Ecto neural progenitor cell (in vitro differentiated cells): ENCODE measurements around the gene DPYD.

ENCODE experiments used
- DNase-seq: peaks from one replicate; pipeline ENCODE4 v3.0.0-alpha.2; 2018; ENCODE audit warnings: low spot score

Gene DPYD

DNA sequence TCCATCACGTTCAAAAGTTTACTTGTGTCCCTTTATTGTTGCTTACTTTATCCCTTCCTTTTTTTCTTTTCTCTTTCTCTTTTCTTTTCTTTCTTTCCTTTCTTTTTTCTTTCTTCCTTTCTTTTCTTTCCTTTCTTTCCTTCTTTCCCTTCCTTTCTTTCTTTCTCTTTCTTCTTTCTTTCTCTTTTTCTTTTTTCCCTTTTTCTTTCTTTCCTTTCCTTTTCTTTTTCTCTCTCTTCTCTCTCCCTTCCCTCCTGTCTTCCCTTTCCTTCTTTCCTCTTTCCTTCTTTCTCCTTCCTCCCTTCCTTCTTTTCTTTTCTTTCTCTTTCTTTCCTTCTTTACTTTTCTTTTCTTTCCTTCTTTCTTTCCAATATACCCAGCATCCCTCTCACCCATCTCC is 391.2 kb downstream of the DPYD start:
- DNase-seq: no peak

GRCh38 chr1:97524211-97524610 is 396.6 kb downstream of the DPYD start:
- DNase-seq: no peak

DNA sequence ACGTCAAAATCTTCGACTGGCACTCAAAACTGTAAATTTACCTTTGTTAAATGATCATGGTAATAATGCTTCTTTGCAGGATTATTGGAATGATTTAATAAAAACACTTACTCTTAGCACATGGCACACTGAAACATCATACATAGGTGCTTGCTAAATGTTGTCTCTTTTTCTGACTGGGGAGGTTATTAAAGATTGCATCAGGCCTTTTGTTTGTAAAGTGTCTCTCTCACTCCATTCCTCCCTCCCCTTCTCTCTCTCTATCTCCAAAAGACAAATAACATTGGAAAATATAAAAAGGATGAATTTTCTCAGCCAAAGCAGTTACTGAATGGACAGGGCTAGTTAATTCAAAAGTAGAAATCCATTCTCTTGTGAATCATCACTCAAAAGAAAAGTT is 404.2 kb downstream of the DPYD start:
- DNase-seq: no peak

DNA sequence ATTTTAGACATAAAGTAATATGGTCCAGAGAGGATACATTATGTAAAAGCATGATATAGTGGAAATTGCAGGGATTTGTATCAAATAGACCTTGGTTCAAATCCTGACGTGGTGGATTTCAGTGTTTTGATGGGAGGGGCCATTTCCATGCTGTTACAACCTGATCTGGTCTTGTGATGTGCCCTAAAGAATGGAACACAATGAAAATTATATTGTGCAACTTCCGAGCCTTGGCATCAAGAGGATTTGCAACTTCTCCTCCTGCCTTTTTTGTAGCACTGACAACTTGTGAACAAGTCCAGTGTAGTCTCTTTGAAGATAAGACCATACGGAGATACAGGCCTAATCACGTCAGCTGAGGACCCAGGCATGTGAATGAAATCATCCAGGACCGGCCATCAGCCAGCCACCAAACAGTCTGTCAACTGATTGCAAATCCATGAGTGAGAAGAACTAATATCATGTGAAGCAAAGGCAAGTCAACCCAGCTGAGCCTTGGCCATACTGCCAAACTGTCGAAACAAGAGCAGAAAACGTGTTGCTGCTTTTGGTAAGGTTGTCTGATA is 412.1 kb downstream of the DPYD start:
- DNase-seq: no peak

DNA sequence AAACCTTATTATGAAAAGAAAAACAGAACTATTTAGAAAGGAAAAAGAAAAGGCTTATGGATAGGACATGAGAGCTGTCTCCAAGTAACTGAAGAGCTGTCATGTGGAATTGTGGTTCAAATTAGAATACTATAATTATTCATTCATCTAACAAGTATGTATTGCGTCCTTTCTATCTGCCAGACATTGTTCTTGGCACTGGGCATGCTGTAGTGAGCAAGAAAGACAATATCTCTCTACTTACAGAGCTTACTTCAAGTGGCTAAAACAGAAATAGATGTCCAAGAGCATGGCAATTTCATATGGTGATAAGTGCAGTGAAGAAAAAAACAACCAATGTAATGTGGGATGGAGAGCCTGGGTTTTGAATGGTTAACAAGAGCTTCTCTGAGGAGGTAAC is 413.0 kb downstream of the DPYD start:
- DNase-seq: no peak

DNA sequence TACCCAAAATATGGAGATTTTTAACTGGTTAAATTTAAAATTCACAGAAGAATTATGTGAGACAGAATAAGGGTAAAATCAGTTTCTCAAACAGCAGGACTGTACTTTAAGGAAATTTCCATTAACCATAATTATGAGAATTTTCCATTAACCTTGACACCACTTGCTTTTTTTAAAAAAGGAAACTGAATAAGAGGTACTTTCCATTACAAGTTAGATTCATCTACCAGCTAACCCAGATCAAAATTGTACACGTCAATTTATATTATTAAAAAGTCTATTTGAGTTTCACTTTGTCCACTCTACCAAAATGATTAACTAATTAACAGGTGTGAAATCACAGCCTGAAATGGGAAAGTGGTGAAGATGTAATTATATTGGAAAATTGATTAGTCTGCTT is 414.5 kb downstream of the DPYD start:
- no peak for DNase-seq

- no peak for DNase-seq
Measured at GRCh38 chr1:97505816-97506215, 415.0 kb downstream of the DPYD start.

DNA sequence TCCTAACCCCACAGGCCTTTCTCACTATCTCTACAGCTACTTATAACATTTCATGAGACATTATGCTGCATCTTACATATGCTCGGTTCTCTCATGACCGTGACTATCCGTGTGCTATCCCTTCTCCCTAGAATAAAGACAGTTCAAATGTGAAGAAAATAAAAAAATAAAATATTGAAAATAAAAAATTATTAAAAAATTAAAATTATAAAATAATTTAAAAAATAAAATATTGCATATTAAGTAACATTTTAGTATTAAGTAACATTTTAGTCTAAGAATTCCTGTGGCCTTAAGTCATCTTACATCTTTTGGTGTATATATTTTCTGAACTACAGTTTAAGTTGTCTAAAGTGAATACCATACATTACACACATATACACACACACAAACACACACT is 415.5 kb downstream of the DPYD start:
- no peak for DNase-seq

GRCh38 chr1:97502360-97502759 is 418.5 kb downstream of the DPYD start:
- no peak for DNase-seq

DNA sequence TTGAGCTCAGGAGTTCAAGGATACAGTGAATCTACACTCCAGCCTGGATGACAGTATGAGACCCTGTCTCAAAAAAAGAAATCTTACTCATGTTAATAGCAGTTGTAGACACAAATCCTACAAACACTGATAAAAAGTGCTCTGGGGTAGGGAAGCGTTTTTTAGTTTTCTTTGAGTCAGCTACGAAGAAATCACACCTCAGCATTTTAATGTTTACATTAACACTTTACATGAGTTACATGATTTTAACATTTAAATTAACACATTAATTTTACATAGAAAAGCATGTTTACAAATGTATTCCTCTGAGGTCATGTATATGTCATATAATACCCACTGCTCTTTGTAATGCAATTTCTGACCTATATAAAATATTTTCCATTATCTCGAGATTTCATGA is 419.2 kb downstream of the DPYD start:
- no peak for DNase-seq

DNA sequence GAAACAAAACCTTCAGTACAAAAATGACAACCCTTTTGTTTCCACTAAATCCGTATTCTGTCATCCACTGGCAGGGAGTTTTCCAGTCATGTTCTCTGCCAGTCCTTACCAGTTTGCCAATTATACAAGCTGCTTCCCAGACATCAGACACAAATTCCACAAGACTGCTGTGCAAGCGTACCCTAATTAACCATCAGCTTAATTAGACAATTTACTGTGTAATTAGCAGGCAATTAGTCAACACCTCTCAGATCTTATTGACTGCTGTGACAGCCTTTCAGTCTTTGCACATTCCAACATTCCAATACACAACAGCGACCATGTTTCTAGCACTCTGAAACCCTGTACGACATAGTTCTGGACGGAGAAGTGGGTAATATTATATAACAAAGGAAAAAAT is 420.1 kb downstream of the DPYD start:
- DNase-seq: no peak

DNA sequence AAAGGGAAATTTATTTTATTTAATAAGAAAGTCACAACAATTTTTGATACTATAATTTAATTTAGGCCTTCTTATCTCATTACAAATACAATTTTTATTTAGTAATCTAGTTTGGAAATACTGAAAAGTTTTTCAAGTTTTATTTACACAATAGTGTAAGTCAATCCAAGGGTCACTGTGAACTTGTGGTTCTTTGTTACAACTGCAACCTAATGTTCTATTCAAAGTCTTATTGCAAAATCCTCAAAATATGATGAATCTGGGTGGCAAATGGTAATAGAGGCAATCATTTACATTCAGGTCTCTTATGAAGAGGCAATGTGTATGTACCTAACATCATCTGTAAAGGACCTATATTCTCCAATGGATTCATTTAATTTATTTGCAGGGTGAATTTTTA is 421.2 kb downstream of the DPYD start:
- no peak for DNase-seq

- no peak for DNase-seq
Measured at GRCh38 chr1:97489834-97490233, 431.0 kb downstream of the DPYD start.

GRCh38 chr1:97488530-97488929 is 432.3 kb downstream of the DPYD start:
- DNase-seq: no peak

GRCh38 chr1:97482022-97482421 is 438.8 kb downstream of the DPYD start:
- no peak for DNase-seq

GRCh38 chr1:97467445-97467844 is 453.4 kb downstream of the DPYD start:
- no peak for DNase-seq

GRCh38 chr1:97464305-97464704 is 456.5 kb downstream of the DPYD start:
- DNase-seq: no peak

DNA sequence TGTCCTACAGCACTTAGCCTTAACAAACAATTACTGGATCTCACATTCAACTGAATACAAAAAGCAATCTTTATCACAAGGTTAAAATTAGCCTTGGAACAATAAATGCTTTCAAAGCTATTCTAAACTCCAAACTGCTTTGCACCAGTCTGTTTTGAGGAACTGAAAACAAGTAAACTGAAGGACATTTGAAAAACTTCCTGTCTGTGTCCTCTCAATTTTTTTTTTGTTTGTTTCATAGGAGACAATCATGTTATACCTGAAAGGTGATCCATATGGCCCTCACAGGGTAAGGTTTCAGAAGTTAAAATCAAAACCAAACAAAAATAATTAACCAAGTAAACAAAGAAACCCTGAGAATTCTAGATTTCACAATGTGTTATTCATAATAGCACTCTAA is 459.1 kb downstream of the DPYD start:
- no peak for DNase-seq

- DNase-seq: no peak
Measured at GRCh38 chr1:97457446-97458089, 463.3 kb downstream of the DPYD start.

DNA sequence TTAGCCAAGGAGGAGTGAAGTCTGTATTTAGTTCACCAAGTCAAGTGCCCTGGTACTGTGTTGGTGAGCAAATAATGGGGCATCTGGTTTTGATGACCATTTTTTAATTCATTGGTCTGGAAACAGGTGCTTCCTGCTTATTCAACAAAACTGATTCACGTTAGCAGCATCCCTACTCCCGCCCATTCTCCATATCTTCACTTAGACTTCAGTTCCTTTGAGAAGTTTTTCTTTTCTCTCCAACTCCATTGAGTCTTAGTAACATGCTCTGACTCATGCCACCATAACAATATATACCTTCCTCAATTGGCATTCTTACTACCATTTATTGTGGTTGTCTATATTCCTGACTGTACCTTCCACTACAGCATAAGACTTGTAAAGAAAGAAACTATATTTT is 468.9 kb downstream of the DPYD start:
- no peak for DNase-seq

DNA sequence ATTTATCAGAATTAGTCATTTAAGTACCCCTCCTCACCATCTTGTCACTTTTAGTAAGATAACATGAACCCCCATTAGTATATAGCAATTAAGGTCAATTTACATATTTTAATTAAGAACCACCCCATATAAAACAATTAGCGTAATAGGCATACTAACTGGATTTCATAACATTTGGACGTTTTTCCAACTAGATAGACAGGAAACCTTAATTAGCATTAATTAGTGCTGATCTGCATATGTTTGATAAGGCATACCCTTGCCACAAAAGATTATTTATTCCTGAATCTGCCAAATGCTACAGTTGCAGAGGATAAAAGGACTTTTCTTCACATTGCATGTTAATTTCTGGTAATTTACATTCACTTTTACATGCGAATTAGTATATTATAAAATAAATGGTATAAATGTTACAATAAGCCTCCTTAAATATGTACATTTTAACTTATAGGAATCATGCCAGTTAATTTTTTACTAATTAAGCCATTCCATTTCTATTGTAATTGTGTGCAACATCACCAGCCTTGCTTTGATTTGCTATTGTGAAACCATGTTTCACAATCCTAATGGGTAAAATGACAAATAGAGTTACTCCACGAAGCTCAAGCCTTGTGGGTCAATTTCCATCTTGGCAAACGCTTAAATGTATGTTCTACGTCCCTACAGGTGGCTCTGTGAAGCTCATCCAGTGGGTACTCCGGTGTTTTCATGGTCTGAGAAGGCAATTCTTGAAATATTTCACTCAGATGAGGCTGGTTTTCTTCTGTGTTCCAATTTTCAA is 469.6 kb downstream of the DPYD start:
- DNase-seq: no peak

GRCh38 chr1:97441966-97442365 is 478.9 kb downstream of the DPYD start:
- DNase-seq: no peak

- no peak for DNase-seq
Measured at GRCh38 chr1:97433824-97434177, 487.0 kb downstream of the DPYD start.
